Rectal smooth muscle tissue (tissue), 1 donor: ENCODE measurements around the gene UBL3.

Experiments used
- H3K27ac ChIP-seq: one replicate; pipeline ENCODE4 v1.7.0; 2013; ENCODE audit warnings: low read depth, low read length, inconsistent platforms
- H3K27me3 ChIP-seq: one replicate; pipeline ENCODE4 v1.7.0; 2013; ENCODE audit warnings: low read length; ENCODE audit not compliant: control insufficient read depth, insufficient read depth
- H3K36me3 ChIP-seq: one replicate; pipeline ENCODE4 v1.7.0; 2013; ENCODE audit warnings: low read length; ENCODE audit not compliant: control insufficient read depth, insufficient read depth
- H3K4me1 ChIP-seq: one replicate; pipeline ENCODE4 v1.7.0; 2013; ENCODE audit warnings: low read length; ENCODE audit not compliant: control insufficient read depth, insufficient read depth
- H3K4me3 ChIP-seq: one replicate; pipeline ENCODE4 v1.7.0; 2013; ENCODE audit warnings: low read length
- H3K9ac ChIP-seq: one replicate; pipeline ENCODE4 v1.7.0; 2013; ENCODE audit warnings: low read length

Gene UBL3

GRCh38 chr13:29763436-29764180, 86.8 kb downstream of the UBL3 start:
- Histone ChIP-seq H3K4me3 (no peak overlapping the region), H3K36me3 (no peaks in the 10 kb centered on the region), H3K27ac (no peak overlapping the region), H3K9ac (no peak overlapping the region), H3K4me1 (no peaks in the 10 kb centered on the region), H3K27me3 (no peaks in the 10 kb centered on the region)

GRCh38 chr13:29761815-29762214, 88.6 kb downstream of the UBL3 start:
- Histone ChIP-seq H3K27me3 (no peaks in the 10 kb centered on the region), H3K4me1 (no peaks in the 10 kb centered on the region), H3K36me3 (no peaks in the 10 kb centered on the region), H3K27ac (no peak overlapping the region), H3K4me3 (no peak overlapping the region), H3K9ac (no peak overlapping the region)

GRCh38 chr13:29761160-29761559, 89.3 kb downstream of the UBL3 start:
- no peak overlapping the region for H3K9ac ChIP-seq
- no peak overlapping the region for H3K4me3 ChIP-seq

GRCh38 chr13:29760544-29760943, 89.9 kb downstream of the UBL3 start:
- H3K4me3 ChIP-seq, result no peak overlapping the region
- H3K4me1 ChIP-seq, result no peaks in the 10 kb centered on the region
- H3K27me3 ChIP-seq, result no peaks in the 10 kb centered on the region
- H3K27ac ChIP-seq, result no peak overlapping the region
- no peaks in the 10 kb centered on the region for H3K36me3 ChIP-seq
- no peak overlapping the region for H3K9ac ChIP-seq

More at GRCh38 chr13:29761160-29761559, 89.3 kb downstream of the UBL3 start:
- no peaks in the 10 kb centered on the region for H3K27me3 ChIP-seq
- no peaks in the 10 kb centered on the region for H3K4me1 ChIP-seq
- no peaks in the 10 kb centered on the region for H3K36me3 ChIP-seq
- H3K27ac ChIP-seq, result no peak overlapping the region

GRCh38 chr13:29758531-29759114, 91.8 kb downstream of the UBL3 start:
- H3K27ac ChIP-seq, result no peak overlapping the region
- no peak overlapping the region for H3K9ac ChIP-seq
- no peaks in the 10 kb centered on the region for H3K4me1 ChIP-seq
- no peaks in the 10 kb centered on the region for H3K36me3 ChIP-seq
- H3K27me3 ChIP-seq, result no peaks in the 10 kb centered on the region
- H3K4me3 ChIP-seq, result no peak overlapping the region

- no peaks in the 10 kb centered on the region for H3K36me3 ChIP-seq
These were observed 93.9 kb downstream of the UBL3 start for GRCh38 chr13:29756506-29756905.

GRCh38 chr13:29754473-29754806, 96.0 kb downstream of the UBL3 start:
- H3K4me1 ChIP-seq, result no peaks in the 10 kb centered on the region
- H3K36me3 ChIP-seq, result no peaks in the 10 kb centered on the region
- no peak overlapping the region for H3K27ac ChIP-seq
- no peak overlapping the region for H3K4me3 ChIP-seq
- no peak overlapping the region for H3K9ac ChIP-seq
- no peaks in the 10 kb centered on the region for H3K27me3 ChIP-seq

More at GRCh38 chr13:29756506-29756905, 93.9 kb downstream of the UBL3 start:
- H3K9ac ChIP-seq, result no peak overlapping the region
- H3K4me3 ChIP-seq, result no peak overlapping the region
- no peak overlapping the region for H3K27ac ChIP-seq
- no peaks in the 10 kb centered on the region for H3K4me1 ChIP-seq
- no peaks in the 10 kb centered on the region for H3K27me3 ChIP-seq

GRCh38 chr13:29753618-29754472, 96.6 kb downstream of the UBL3 start:
- no peaks in the 10 kb centered on the region for H3K27me3 ChIP-seq
- H3K4me1 ChIP-seq, result no peaks in the 10 kb centered on the region
- H3K9ac ChIP-seq, result no peak overlapping the region
- no peak overlapping the region for H3K27ac ChIP-seq
- H3K36me3 ChIP-seq, result no peaks in the 10 kb centered on the region
- no peak overlapping the region for H3K4me3 ChIP-seq

GRCh38 chr13:29752175-29752574, 98.2 kb downstream of the UBL3 start:
- H3K4me1 ChIP-seq, result no peaks in the 10 kb centered on the region
- H3K9ac ChIP-seq, result no peak overlapping the region
- H3K27ac ChIP-seq, result no peak overlapping the region
- no peaks in the 10 kb centered on the region for H3K27me3 ChIP-seq
- H3K36me3 ChIP-seq, result no peaks in the 10 kb centered on the region
- H3K4me3 ChIP-seq, result no peak overlapping the region

GRCh38 chr13:29750183-29750530, 100.3 kb downstream of the UBL3 start:
- H3K9ac ChIP-seq, result no peak overlapping the region
- H3K4me3 ChIP-seq, result no peak overlapping the region
- peaks cover 6% of the 10 kb centered on the region for H3K4me1 ChIP-seq
- H3K27ac ChIP-seq, result no peak overlapping the region
- H3K36me3 ChIP-seq, result no peaks in the 10 kb centered on the region
- no peaks in the 10 kb centered on the region for H3K27me3 ChIP-seq

- Histone ChIP-seq H3K27me3 (no peaks in the 10 kb centered on the region), H3K4me3 (no peak overlapping the region), H3K27ac (no peak overlapping the region), H3K9ac (no peak overlapping the region), H3K36me3 (no peaks in the 10 kb centered on the region), H3K4me1 (peaks cover 9% of the 10 kb centered on the region)
These were observed 100.8 kb downstream of the UBL3 start for GRCh38 chr13:29749401-29750182.

GRCh38 chr13:29748097-29748496, 102.3 kb downstream of the UBL3 start:
- Histone ChIP-seq H3K4me1 (peaks cover 15% of the 10 kb centered on the region), H3K27ac (no peak overlapping the region), H3K9ac (no peak overlapping the region), H3K27me3 (no peaks in the 10 kb centered on the region), H3K4me3 (no peak overlapping the region), H3K36me3 (no peaks in the 10 kb centered on the region)
